GM12874 (cell line): ENCODE data around the gene SMURF2.
A peak's percentile ranks its signal among the peaks of the same experiment; 100 is the strongest.

ENCODE experiments used
- TF ChIP-seq, protein P1 (sequence below): IDR thresholded peaks from 2 replicates; pipeline ENCODE4 v1.5.1; 2011; ENCODE audit warnings: low read depth, mild to moderate bottlenecking, control low read depth, low read length, moderate library complexity; ENCODE audit not compliant: insufficient read depth

The SMURF2 gene

GRCh38 chr17:64499805-64500486 is 162.2 kb downstream of the SMURF2 start:
- TF ChIP-seq, protein P1, sequence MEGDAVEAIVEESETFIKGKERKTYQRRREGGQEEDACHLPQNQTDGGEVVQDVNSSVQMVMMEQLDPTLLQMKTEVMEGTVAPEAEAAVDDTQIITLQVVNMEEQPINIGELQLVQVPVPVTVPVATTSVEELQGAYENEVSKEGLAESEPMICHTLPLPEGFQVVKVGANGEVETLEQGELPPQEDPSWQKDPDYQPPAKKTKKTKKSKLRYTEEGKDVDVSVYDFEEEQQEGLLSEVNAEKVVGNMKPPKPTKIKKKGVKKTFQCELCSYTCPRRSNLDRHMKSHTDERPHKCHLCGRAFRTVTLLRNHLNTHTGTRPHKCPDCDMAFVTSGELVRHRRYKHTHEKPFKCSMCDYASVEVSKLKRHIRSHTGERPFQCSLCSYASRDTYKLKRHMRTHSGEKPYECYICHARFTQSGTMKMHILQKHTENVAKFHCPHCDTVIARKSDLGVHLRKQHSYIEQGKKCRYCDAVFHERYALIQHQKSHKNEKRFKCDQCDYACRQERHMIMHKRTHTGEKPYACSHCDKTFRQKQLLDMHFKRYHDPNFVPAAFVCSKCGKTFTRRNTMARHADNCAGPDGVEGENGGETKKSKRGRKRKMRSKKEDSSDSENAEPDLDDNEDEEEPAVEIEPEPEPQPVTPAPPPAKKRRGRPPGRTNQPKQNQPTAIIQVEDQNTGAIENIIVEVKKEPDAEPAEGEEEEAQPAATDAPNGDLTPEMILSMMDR = no peak

DNA sequence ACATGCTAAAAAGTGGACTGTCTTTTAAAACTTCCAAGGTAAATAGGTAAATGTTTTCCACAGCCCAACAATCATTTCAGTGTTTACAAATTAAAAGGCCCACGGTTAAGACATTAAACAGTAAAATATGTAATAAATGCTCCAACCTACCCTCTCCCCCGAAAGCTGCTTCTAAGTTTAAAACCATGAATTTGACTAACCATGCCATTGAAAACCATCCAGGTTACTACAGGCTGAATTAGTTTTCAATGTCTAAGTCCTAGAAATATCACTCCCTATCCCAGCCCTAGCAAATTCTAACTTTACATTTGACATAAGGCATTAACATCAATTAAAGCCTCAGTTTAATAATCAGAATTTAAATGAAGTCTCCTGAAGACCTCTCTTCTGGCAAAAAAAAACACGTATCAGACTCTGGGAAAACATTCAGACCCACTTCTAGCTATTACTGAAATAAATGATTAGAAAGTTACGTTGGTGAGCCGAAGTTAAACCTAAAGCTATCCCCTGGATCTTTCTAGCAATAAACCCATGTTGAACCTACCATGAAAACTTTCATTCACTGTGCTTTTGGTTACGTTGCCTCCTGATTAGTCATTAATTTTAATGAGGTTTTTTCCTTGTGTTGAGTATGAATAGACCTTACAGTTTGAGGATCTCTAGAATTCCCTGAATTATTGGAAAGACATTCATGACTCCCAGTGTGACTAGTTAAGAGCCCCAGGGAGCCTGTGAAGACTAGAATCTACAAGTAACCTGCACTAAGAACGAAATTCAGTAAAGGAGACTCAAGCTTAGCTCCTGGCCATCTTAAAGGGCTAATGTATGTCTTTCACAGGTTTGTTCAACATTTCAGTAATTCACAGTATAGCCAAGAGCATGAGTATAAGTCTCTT is 163.6 kb downstream of the SMURF2 start:
- TF ChIP-seq, protein P1 = no peak

DNA sequence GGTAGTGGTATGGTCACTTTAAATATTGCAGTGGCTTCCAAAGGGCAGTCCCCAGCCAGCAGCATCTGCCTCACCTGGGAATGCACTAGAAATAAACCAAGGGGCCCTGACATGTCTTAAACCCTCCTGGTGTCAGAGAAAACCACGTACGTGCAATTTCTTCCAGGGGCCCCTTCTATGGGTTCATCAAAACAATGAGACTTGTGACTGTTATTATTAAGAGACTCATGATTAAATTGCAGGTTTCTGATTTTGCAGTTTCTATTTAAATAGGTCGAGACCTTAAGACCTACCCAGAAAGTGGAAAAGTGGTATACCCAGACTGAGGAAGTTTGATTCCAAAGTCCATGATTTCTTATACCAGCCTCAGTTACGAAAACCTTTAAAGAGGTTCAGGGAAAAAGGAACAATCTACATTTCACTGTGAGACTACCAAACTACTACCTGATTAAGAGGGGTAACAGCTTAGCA is 164.5 kb downstream of the SMURF2 start:
- TF ChIP-seq, protein P1 = no peak

GRCh38 chr17:64496786-64497564 is 165.1 kb downstream of the SMURF2 start, which contains the start of gene POLG2:
TSS of gene POLG2 (minus strand) at chr17:64497054. CDS start at chr17:64496968, 86 bp downstream.
- TF ChIP-seq, protein P1 = peak; percentile 59

DNA sequence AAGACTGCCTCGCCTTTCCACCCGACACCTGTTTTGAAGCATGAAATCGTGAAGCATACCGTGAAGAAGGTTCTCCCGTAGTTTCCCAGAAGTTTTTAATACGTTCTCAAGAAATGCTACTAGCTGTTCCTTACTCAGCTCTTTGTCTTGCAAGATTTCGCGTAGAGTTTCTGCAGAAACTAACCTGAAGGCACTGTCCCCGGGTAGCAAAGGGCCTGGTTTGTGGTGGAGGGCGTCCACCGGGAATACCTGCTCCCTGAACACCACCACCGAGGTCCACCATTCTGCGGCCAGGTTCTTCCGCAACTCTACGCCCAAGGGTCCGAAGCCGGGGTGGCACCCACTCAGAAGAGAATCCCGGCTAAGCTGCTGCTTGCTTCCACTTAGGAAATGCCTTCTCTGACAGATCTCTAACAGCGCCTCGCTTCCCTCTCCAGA is 165.7 kb downstream of the SMURF2 start:
- TF ChIP-seq, protein P1 = no peak
